ENCODE results near the gene CHD6. TPM values are rescaled to one million over a fixed set of nuclear protein-coding genes. Genes with fewer than 3 reads are reported as not detected.

CHD6 gene
- total RNA-seq, 1 donor from 2014 or later: 52.6 TPM

GRCh38 chr20:41424546-41424945, 193.6 kb downstream of the CHD6 start:
- DNase-seq: no peak

DNA sequence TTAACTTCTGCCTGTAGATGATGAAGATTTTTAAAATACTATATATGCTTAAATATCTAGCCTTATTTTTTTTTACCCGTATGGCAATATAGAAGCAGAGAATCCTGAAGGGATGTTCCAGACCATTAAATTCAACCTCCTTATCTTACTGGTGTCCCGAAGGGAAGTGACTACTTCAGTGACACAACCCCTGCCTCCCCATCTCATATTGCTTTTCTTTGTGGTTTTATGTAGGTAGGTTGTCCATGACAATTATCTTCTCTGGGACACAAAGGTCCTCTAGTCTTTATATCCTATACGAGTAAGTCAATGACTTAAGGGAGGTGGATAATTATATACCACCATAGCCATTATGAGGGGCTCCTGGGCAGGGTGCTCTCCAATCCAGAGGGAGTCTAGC, 194.2 kb downstream of the CHD6 start:
- no peak for DNase-seq

GRCh38 chr20:41422953-41423352, 195.2 kb downstream of the CHD6 start:
- no peak for DNase-seq

- DNase-seq: no peak
Measured at GRCh38 chr20:41418739-41419293, 199.4 kb downstream of the CHD6 start.

- DNase-seq: no peak
Measured at GRCh38 chr20:41418031-41418430, 200.1 kb downstream of the CHD6 start.

DNA sequence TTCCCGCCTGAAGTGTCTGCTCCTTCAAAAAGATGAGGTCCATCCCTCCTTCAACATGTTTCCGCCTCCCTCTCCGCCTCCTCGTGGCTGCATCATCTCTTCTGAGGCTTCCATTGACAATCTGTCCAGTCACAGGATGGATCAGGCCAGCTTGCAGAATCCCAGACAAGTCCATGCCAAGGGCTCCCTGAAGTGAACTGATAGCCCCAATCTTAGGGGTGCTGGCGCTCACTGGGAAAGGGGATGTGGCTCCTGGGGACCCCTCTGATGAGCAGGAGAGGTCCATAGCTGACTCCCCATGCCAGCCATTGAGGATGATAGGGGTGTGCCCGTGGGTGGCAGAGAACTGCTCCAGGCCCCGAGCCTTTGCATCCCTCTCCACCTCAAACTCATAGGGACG, 203.0 kb downstream of the CHD6 start:
- DNase-seq: no peak

- DNase-seq: no peak
Measured at GRCh38 chr20:41413169-41413568, 205.0 kb downstream of the CHD6 start.

- no peak for DNase-seq
Measured at GRCh38 chr20:41412324-41413120, 205.7 kb downstream of the CHD6 start.

- no peak for DNase-seq
Measured at GRCh38 chr20:41411391-41411847, 206.8 kb downstream of the CHD6 start.

- no peak for DNase-seq
Measured at GRCh38 chr20:41408986-41409385, 209.2 kb downstream of the CHD6 start.

DNA sequence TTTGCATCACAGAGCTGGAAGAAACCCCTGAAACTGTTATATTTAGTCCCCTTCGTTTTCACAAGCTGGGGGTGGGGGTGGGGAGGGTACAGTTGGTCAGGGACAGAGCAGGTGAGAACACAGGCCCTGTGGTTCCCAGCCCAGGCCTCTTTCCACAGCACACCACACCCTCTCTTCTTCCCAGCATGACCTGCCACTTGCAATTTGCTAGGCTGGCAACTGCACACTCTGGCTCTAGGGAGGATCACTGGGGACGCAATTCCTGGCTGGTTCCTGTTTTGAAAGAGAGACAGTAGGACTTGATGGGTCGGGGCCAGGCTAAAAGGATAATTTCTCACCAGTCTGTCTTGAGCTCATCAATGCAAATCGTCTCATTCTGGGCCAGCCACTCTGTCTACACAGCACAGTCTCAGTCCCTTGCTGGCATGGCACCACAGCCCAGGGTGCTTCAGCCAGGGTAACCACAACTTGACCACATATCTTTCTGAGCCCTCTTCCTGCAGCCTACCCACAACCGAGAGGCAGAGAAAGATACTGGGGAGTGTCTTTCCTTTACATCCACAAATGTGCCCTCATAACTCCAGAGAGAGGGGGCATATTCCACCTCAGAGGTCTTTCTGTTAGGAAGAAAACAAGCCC, 209.9 kb downstream of the CHD6 start:
- no peak for DNase-seq

DNA sequence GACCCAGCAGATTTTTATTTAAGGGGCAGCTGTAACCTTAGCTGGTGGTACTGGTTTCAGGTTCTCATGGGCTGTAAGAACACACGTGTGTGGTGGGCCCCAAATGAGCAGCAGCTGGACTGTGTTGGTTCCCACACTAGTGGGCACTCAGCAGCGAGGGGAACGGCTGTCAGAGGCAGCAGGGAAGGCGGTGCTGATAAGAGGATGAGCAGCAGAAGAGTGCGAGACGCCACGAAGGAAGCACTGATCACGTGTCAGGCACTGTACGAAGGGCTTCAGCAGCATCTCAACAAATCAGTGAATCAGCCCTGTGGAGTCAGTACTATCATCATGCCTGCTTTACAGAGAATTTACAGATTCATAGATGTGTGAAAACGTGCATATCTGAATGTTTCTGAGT, 210.6 kb downstream of the CHD6 start:
- DNase-seq: no peak

DNA sequence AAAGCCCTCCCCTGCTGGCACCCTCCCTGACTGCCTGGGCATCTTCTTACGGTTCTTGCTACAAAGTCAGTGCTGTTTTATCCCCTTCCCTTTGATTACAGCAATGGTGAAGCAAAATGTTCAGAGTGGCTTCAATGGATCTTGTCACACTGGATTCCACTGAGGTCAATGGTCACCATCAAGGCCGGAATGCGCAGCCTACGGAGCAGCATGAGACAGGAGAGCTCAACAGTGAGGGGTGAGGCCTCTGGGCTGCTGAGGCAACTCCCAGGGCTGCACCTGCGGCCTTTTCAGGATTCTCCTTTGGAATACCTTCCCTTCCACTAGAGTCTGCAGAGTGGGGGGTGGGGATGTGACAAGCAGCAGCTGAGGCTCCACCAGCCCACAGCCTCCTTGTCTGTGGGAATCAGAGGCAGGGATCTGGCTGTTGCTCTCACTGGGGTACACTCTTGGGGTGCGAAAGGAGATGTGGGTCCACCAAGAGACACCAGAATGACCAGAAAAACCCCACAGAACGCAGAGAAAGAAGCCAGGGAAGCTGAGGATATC, 211.2 kb downstream of the CHD6 start:
- no peak for DNase-seq

DNA sequence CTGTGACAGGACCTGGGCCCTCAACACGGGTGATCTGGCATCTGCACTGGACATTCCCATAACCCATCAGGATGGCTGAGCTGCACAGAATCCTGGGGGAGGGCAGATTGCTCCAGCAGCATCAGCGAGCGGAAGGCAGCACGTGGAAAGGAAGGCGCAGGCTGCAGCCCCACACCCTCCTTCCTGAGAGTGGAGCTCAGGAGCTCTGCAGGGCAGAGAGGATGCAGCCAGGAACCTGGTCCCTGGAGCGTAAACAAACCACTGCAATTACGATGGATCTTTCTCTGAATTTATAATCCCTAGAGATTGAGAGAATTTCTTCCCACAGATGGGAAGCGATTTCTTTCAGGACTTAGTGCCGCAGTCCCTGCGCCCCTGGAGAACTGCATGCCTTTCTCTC, 211.8 kb downstream of the CHD6 start:
- DNase-seq: no peak

GRCh38 chr20:41405436-41405835, 212.7 kb downstream of the CHD6 start:
- DNase-seq: no peak

- DNase-seq: no peak
Measured at GRCh38 chr20:41403604-41404003, 214.6 kb downstream of the CHD6 start.

DNA sequence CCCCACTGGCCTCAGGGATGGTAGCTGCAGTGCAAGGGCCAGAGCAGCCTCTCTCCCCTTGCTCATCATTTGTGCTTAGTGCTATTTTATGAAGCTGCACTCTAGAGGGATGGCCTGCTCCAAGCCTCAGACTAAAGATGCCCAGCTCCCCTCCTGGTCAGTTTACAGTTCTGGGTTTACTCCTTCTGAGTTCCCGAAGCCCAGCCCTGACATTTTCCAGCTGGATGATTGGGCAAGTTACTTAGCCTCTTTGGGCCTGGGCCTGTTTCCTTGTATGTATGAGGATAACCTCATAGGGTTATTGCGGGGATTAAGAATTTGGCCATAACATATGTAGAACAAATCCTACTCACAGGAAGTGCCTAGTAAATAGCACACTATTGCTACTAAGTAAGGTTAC, 219.8 kb downstream of the CHD6 start:
- DNase-seq: no peak

DNA sequence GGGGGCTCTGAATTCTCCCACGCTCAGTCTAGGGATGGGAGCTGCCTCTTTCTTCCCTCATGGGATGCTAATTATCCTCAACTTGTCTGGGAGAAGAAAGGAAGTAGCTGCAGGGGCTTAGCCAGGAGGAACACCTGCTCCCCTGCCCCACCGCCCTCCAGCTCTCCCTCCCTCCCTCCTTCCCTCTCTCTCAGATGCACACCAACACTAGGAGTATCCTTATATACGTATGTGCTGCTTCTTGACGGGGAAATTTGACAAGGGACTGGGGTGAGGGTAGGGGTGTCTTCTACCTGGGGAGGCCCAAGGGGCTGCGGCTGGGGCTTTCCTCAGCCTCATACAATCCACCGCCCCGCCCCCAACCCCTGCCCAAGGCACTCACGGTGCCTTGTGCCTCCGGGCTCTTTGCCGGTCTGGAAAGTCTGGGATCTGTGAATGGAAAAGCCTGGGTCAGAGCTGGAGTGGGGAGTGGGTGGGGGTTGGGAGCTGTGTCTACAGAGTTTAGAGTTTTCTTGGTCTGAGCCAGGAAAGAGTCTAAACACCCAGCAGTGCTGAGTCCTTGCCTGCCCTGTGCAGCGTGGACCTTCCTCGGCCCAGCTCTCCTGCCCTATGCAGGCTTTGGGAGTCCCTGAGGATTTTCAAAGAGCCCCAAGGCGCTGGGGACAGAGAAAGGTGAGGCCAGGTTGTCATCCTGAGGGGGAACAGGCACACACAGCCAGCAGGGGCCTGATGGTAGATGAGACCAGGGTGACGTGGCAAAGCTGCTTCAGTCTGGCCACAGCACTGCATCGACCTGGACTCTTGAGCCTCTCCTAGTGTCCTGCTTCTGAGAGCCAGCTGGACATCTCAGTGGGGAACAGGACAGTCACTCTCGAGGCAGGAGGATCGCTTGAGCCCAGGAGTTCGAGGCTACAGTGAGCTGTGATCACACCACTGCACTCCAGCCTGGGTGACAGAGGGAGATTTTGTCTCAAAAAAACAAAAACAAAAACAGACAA, 222.2 kb downstream of the CHD6 start:
- no peak for DNase-seq

DNA sequence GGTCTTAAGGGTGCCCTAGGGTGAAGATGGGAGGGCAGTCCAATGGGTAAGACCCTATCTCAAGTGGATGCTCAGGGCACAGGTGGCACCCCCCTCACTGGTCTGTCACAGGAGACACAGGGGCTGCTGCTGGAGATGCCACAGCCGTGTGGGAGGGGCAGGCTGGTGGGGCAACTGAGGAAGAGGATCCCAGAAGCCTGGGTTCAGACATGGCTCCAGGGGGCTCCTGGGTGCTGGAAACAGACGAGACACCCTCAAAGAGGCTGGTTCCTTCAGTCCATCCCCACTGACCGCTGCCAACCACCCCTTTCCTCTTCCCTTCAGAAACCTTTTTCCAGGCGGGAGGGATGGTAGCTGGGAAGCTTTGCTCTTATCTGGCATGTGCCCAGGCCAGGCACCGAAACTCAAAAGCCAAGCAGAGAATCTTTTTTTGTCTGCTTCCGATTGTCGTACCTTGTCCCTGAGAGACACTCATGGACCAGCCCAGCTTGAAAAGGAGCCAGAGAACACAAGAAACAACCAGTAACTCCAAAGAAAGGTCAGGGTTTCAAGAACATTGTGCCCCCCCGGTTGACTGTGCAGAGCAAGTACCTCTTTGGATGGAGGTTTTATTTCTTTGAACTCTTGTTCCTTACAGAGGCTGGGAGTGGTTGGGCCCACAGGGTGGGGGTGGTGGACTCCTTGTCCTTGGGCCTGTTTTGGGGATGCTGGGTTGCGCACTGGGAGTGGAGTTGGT, 223.1 kb downstream of the CHD6 start:
- peak; percentile 32 for DNase-seq

GRCh38 chr20:41394081-41394480, 224.1 kb downstream of the CHD6 start:
- DNase-seq: no peak

GRCh38 chr20:41393705-41394066, 224.5 kb downstream of the CHD6 start:
- peak; percentile 63 for DNase-seq

Measured in occipital lobe (tissue), 2 donors.